H1 (cell line): ENCODE measurements around the gene PIAS1. TPM values are rescaled to one million over a fixed set of nuclear protein-coding genes. Genes with fewer than 3 reads are reported as not detected.

ENCODE experiments used
- ATF3 ChIP-seq: IDR thresholded peaks from 2 replicates; pipeline ENCODE4 v1.6.1; 2011; ENCODE audit warnings: low read depth, mild to moderate bottlenecking, low read length; ENCODE audit not compliant: insufficient read depth
- CTCF ChIP-seq, 3 experiments: IDR thresholded peaks; 1 replicate in 2 of 3; 2 replicates in 1 of 3; pipeline versions ENCODE4 v1.5.1 to v1.6.1; 2011; ENCODE audit warnings: low read length in 3 of 3, mild to moderate bottlenecking in 3 of 3, inconsistent platforms in 2 of 3, low read depth in 1 of 3, moderate library complexity in 1 of 3; ENCODE audit not compliant: insufficient read depth in 1 of 3; ENCODE audit errors: control extremely low read depth in 1 of 3
- E2F6 ChIP-seq: IDR thresholded peaks from 2 replicates; pipeline ENCODE4 v1.6.1; 2012; ENCODE audit warnings: inconsistent platforms
- EGR1 ChIP-seq: IDR thresholded peaks from 2 replicates; pipeline ENCODE4 v1.6.1; 2011; ENCODE audit warnings: low read depth, low read length, borderline replicate concordance
- GABPA ChIP-seq: IDR thresholded peaks from 2 replicates; pipeline ENCODE4 v1.6.1; 2011; ENCODE audit warnings: mild to moderate bottlenecking, low read length, moderate library complexity, borderline replicate concordance; ENCODE audit not compliant: insufficient read depth
- HDAC2 ChIP-seq, 2 experiments: fragments of 300-600 bp in 1 of 2; sonication (generic) in 1 of 2; IDR thresholded peaks; 2 replicates each; pipeline ENCODE4 v1.6.1; 2011 to 2012; ENCODE audit warnings: low read depth in 2 of 2, low read length in 2 of 2, mild to moderate bottlenecking in 2 of 2, moderate library complexity in 2 of 2, borderline replicate concordance in 1 of 2, inconsistent platforms in 1 of 2
- JUND ChIP-seq: IDR thresholded peaks from 2 replicates; pipeline ENCODE4 v1.6.1; 2011; ENCODE audit warnings: mild to moderate bottlenecking, improper control_type of control experiment, low read length
- KDM4A ChIP-seq: IDR thresholded peaks from one replicate; pipeline ENCODE4 v1.7.1; 2012; ENCODE audit warnings: low read depth, mild to moderate bottlenecking, moderate library complexity, low read length, inconsistent platforms; ENCODE audit not compliant: severe bottlenecking
- KDM5A ChIP-seq: fragments of 200-600 bp; IDR thresholded peaks from 2 replicates; pipeline ENCODE4 v1.7.1; 2012; ENCODE audit warnings: mild to moderate bottlenecking, low read length, inconsistent platforms, mixed read lengths
- MAFK ChIP-seq: IDR thresholded peaks from 2 replicates; pipeline ENCODE4 v1.6.1; 2012; ENCODE audit warnings: low read depth, mild to moderate bottlenecking, improper control_type of control experiment, low read length
- PHF8 ChIP-seq: fragments of 200-600 bp; sonication (generic); conservative IDR thresholded peaks from 2 replicates; pipeline ENCODE4 v1.7.1; 2012; ENCODE audit warnings: low read depth, mild to moderate bottlenecking, inconsistent platforms, low read length, moderate library complexity
- POLR2A ChIP-seq, 2 experiments: IDR thresholded peaks; 1 replicate in 1 of 2; 2 replicates in 1 of 2; pipeline ENCODE4 v1.6.1; 2011; ENCODE audit warnings: low read depth in 2 of 2, low read length in 2 of 2, mild to moderate bottlenecking in 2 of 2; ENCODE audit errors: control extremely low read depth in 1 of 2
- POU5F1 ChIP-seq: IDR thresholded peaks from 2 replicates; pipeline ENCODE4 v1.6.1; 2011; ENCODE audit warnings: low read depth, mild to moderate bottlenecking, low read length, moderate library complexity
- RAD21 ChIP-seq, 2 experiments: IDR thresholded peaks in 1 of 2; conservative IDR thresholded peaks in 1 of 2; 2 replicates each; pipeline ENCODE4 v1.6.1; 2011; ENCODE audit warnings: low read depth in 2 of 2, low read length in 2 of 2, improper control_type of control experiment in 1 of 2, inconsistent platforms in 1 of 2, mild to moderate bottlenecking in 1 of 2, moderate library complexity in 1 of 2
- RNF2 ChIP-seq: fragments of 200-900, 300-1000 bp; sonication (generic); IDR thresholded peaks from 2 replicates; pipeline ENCODE4 v1.7.1; 2016; ENCODE audit warnings: borderline replicate concordance, low read depth, mild to moderate bottlenecking, antibody characterized with exemption, low read length; ENCODE audit not compliant: poor library complexity, severe bottlenecking; ENCODE audit errors: missing control alignments
- TBP ChIP-seq: IDR thresholded peaks from 2 replicates; pipeline ENCODE4 v1.6.1; 2011; ENCODE audit warnings: low read depth, low read length, improper control_type of control experiment
- polyA plus RNA-seq, 7 experiments: library from polyadenylated mRNA; depleted of rRNA in 3 of 7; stranded (reverse) in 5 of 7; unstranded in 2 of 7; fragments of >200 nt in 5 of 7; fragments of 200-250 nt in 2 of 7; gene quantifications; 1 replicate in 5 of 7; 2 replicates in 1 of 7; 4 replicates in 1 of 7; pipeline versions ENCODE4 v1.2.1 to v1.2.3, GENCODE V29; 2011 to 2013; ENCODE audit warnings: missing spikeins in 2 of 7, mixed read lengths in 2 of 7
- total RNA-seq: library from RNA; stranded (reverse); fragmentation: NEBNext Ultra II Directional; extraction: Animal tissue kit (Norgen Biotek cat#: 25700); gene quantifications from 2 replicates; pipeline ENCODE4 v1.2.1, GENCODE V29; 2021

The PIAS1 gene
- total and polyA plus RNA-seq, 2 of the 8 experiments (the other 6 are each of a cell fraction or from before 2014, with no cell fraction given) = 30.8 to 34.5 TPM

- TF ChIP-seq CTCF (IDR thresholded peaks at IDR 0.05; ENCODE audit: control extremely low read depth in 1 of 3, insufficient read depth in 1 of 3, low read depth in 1 of 3, low read length in 3 of 3) = peak in 2 of 3 experiments; percentile 87 to 89; a peak in 3 of 4 replicates
- no peak for TF ChIP-seq POU5F1
- TF ChIP-seq MAFK = no peak
- TF ChIP-seq E2F6 = no peak
- TF ChIP-seq JUND = no peak; the same call in 1 of the 2 replicates
- no peak for TF ChIP-seq HDAC2 (IDR thresholded peaks at IDR 0.05; ENCODE audit: borderline replicate concordance in 1 of 2, low read depth in 2 of 2, low read length in 2 of 2)
- no peak for TF ChIP-seq ATF3
- TF ChIP-seq POLR2A (IDR thresholded peaks at IDR 0.05; ENCODE audit: control extremely low read depth in 1 of 2, low read depth in 2 of 2, low read length in 2 of 2) = no peak
- no peak for TF ChIP-seq RNF2
- no peak for TF ChIP-seq TBP
- peak; percentile 68 to 82 for TF ChIP-seq RAD21 (IDR thresholded peaks at IDR 0.05 in 1 of 2, conservative IDR thresholded peaks at IDR 0.05 in 1 of 2; ENCODE audit: low read depth in 2 of 2, low read length in 2 of 2)
- TF ChIP-seq PHF8 = no peak
- peak; percentile 85; the same call in 1 of the 2 replicates for TF ChIP-seq EGR1
- TF ChIP-seq KDM4A = no peak
- no peak for TF ChIP-seq KDM5A
- no peak for TF ChIP-seq GABPA
These were observed 156.9 kb downstream of the PIAS1 start (continued) for GRCh38 chr15:68210821-68211655.
